ENCODE results near the gene KRTAP6-3. TPM values are rescaled to one million over a fixed set of nuclear protein-coding genes. Genes with fewer than 3 reads are reported as not detected.

Gene KRTAP6-3
- not detected for total RNA-seq

DNA sequence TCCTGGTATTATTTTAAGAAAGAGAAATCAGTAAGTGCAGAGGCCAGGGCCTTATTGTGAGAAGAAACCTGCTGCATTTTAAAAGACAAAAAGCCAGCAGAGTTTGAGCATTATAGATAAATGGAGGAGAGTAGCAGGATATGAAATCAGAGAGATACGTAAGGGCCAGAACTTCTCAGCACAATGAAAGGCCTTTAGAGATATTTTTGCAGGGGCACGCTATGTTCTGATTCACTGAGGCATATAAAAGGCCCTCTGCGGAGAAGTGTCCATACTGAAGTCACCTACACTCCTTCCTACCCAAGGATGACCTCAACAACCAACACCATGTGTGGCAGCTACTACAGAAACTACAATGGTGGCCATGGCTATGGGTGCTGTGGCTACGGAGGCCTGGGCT lies at the start of gene KRTAP6-3:
TSS of gene KRTAP6-3 (plus strand) at position 301 of the 400 bp plus-strand sequence. CDS start at position 307, 6 bp downstream.
- no peak for DNase-seq

DNA sequence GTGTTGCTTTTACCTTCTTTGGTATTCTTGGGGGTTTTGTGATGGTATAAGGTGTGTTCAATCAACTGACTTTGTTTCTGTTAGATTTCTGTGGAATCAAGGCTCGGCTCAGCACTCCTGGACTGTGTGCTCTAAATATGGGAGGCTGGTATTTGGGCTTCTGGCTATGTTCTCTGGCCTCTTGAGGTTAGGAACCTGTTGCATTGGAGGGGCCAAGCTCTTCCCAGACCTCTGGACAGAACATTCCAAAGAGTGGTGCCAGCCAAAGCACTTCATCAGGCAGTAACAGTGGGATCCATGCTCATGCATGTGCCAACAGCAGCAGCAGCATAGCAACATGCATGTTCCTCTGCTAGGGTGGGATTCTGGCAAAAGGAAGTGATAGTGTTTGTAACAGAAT lies 39.5 kb upstream of the KRTAP6-3 start:
- no peak for DNase-seq

DNA sequence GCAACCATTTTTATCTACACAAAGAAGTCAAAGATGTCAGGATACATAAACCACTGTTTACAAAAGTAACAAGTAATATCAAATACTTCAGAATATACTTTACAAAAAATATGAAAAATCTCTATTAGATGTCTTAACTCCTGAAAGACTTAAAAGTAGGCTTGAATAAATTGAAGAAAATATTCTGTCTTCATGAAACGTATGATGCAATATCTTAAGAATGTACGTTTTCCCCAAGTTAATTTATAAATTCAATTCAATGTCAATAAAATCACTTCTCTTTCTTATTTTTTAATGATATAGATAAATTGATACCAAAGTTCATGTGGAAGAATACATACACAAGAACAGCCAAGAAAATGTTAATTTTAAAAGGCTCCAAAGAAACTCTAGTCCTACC lies 37.1 kb upstream of the KRTAP6-3 start:
- DNase-seq: no peak

DNA sequence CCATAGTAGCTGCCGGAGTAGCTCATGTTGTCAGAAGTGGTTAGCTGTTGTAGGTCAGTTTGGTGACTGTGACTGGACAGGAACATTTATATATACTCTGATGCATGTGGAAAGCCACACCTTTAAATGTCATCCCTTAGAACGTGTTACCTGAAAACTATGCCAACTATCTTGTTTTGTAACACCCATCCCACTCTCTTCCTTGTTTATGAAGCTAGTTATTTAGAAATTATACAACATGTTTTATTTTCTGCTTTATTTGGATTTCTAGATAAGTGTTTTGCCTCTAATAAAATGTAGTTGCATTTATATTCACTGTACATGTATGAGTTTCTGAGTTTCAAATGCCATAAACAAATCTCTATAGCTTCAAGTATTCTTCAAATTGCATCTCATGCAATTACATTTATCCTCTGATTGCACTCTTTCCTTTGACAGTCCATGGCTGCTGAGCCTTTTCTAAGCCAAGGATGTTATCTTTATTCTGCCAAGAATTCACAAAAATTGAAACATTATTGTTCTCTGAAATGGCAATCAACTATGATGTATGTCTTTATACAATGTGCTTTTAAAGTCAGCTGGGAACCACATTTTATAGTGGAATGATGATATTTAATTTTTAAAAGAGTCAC lies 30.9 kb upstream of the KRTAP6-3 start, which contains the start of gene KRTAP19-7:
TSS of gene KRTAP19-7 (minus strand) at position 51 of the 632 bp plus-strand sequence. CDS start at position 26, 25 bp downstream.
- no peak for DNase-seq

GRCh38 chr21:30561957-30562356 lies 30.3 kb upstream of the KRTAP6-3 start:
- DNase-seq: no peak

DNA sequence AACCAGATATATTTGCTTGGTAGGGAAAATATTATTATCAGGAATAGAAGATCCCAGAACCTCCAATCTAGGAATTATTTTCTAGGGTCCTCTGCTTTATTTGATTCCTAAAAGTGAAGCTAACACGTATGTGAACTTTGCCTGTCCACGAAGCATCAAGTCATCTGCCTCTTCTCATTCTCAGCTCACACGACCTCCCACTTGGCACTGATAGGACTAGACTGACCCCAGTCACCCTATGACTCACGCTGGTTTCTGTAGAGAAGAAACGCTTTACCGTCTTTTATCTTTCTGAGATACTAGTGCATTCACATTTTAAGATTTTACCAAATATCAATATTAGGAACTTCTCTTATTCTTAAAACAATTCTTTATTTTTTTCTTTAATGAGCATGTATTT lies 29.2 kb upstream of the KRTAP6-3 start:
- no peak for DNase-seq

DNA sequence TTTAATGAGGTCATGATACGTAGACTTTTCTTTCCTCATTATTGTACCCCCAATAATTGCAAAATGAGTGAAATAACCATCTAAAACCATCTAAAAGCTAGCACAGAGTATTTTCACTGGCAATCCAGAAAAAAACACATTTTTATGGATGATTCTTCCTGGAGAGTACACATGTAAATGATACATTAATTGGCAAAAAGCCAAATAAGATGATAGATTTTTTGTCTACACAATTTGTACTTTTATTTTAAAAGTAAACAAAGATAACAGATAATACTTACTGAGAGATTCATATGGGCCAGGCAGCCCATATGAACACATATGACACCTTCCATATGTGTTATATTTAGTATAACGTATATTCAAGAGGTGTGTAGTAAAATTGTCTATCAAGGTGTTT lies 28.6 kb upstream of the KRTAP6-3 start:
- DNase-seq: no peak

GRCh38 chr21:30567617-30568016 lies 24.6 kb upstream of the KRTAP6-3 start:
- DNase-seq: no peak

DNA sequence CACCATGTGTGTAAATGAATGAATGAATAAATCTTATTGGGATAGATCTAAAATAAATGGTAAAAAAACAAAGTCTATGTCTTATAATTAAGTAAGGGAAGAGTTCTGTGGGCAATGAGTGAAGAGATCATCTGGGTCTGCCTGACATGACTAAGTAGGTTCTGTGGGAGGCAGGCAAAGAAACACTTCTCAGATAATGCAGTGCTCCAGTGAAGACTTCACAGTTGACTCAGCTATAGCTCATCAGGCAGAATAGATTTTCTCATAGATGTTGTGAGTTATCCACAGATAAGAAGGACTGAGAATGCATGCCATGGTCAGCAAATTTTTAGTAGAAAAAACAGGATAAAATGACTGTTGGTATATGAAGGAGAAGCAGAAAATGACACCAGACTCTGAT lies 14.5 kb upstream of the KRTAP6-3 start:
- DNase-seq: no peak

- DNase-seq: no peak
Observed at GRCh38 chr21:30579346-30579745, 12.9 kb upstream of the KRTAP6-3 start.

DNA sequence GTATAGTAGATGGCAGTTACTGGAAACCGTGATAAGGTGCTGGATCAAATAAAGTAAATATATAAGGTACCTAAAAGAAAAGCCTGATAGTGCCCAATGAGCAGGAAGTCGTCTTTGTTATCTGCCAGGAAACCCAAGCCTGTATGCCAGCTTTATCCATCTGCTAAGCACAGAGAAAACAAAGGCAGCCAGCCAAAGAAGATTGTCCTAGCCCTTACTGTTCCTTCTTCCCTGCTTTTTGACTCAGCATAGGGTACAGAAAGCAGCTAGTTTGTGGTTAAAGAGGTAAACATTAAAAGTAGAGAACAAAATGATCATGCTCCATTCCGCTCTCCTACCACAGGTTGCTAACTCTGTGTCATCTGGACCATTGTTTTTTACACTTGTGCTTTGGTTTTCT lies 12.1 kb upstream of the KRTAP6-3 start:
- DNase-seq: no peak

- DNase-seq: no peak
Observed at GRCh38 chr21:30582870-30583269, 9.4 kb upstream of the KRTAP6-3 start.

DNA sequence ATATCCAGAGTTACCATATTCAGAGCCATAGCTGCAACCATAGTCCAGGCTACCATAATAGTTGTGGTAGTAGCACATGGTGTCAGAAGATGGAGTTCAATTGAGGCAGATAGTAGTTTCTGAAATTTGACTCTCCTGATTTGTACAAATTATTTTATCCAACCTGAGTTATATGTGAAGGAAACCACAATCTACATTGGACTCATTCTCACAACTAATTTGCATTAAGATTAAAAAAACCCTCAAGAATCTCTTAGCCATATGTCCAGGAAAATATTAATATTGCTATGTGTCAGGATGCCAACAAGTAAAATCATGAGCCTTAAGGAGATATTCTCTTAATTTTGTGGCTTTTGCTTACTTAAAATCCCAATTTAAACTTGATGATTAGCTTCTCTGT lies 1.9 kb upstream of the KRTAP6-3 start, which contains the start of gene KRTAP22-2:
TSS of gene KRTAP22-2 (minus strand) at position 101 of the 400 bp plus-strand sequence.
- DNase-seq: no peak

DNA sequence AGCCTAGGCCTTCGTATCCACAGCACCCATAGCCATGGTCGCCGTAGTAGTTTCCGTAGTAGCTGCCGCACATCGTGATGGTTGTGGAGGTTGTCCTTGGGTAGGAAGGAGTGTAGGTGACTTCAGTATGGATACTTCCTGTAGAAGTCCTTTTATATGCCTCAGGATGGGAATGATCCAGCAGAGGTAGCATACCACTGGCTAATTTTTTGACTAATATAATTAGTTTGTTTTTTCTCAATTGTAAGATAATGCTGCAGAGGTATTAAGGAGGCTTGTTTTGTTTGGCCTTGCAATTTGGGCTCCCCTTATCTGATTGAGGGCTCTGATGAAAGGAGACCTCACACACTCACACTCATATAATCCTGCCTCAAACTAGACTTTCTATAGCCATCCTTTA lies 6.6 kb downstream of the KRTAP6-3 start, which contains the start of gene KRTAP6-2:
TSS of gene KRTAP6-2 (minus strand) at position 101 of the 400 bp plus-strand sequence. CDS start at position 73, 28 bp downstream.
- DNase-seq: no peak

DNA sequence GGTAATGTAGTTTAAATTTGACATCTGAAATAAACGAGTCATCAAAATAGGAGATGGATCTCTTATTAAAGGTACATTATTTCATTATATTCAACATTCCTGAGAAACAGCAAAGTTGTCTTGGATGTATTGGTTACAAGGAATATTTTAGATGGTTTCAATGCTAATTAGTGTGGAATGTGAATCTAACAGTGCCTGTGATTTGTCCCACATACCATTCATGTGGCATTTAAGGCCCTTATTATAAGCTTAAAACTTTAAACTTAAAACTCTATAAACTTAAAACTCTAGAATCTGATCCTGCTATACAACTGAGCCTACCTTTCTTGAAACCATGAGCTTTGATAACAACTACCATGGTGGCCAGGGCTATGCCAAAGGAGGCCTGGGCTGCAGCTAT lies 8.5 kb downstream of the KRTAP6-3 start, which contains the start of gene KRTAP22-1:
TSS of gene KRTAP22-1 (plus strand) at position 301 of the 400 bp plus-strand sequence.
- no peak for DNase-seq

GRCh38 chr21:30605968-30606367 lies 13.7 kb downstream of the KRTAP6-3 start:
- DNase-seq: no peak

- DNase-seq: no peak
Observed at GRCh38 chr21:30612132-30612531, 19.9 kb downstream of the KRTAP6-3 start.

DNA sequence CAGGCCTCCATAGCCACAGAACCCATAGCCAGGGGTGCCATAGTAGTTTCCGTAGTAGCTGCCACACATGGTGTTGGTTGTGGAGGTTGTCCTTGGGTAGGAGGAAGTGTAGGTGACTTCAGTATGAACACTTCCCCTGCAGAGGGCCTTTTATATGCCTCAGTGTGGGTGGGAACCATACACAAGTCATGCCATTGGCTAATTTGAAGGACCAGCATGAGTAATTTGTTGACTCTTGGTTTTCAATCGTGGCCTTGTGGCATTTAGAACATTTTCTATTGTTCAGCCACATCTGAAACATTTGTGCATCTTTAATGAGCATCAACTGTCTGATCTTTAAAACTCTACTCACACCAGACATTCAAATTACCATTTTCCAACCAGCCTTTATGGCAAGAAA lies 21.6 kb downstream of the KRTAP6-3 start, which contains the start of gene KRTAP6-1:
TSS of gene KRTAP6-1 (minus strand) at position 95 of the 400 bp plus-strand sequence. CDS start at position 69, 26 bp downstream.
- no peak for DNase-seq

GRCh38 chr21:30615199-30615598 lies 23.0 kb downstream of the KRTAP6-3 start:
- DNase-seq: no peak

DNA sequence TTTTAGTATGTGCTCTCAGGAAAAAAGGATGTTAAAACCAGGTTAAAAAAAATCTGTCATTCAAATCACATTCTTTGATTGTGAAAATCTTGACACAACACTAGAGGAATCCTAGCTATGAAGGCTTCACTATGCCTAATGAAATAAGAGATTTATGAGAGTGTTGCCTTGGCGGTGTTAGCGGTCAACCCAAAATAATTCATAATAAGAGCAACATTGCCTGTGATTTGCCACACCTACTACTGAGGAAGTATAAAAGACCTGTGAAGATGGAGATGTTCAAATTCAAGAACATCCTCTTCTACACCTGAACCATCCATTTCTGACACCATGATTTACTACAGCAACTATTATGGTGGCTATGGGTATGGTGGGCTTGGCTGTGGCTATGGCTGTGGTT lies 23.9 kb downstream of the KRTAP6-3 start, which contains the start of gene KRTAP20-1:
TSS of gene KRTAP20-1 (plus strand) at position 301 of the 400 bp plus-strand sequence. CDS start at position 331, 30 bp downstream.
- DNase-seq: no peak

DNA sequence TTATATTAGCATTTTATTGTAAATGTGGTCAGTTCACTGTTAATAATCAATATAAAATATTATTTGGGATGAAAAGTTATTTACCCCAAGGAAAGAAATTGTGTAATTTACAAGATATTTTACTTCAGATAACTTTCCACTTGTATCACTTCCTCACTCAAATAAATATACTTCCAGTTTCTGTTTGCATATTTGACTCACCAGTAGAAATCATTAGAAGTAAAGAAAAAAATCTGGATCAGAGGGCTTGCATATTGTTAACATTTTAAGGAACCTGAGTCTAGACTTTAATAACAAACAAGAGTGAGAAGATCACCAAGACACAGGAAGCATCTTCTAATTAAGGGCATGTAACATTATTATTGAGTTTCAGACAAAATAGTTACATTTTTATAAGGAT lies 27.8 kb downstream of the KRTAP6-3 start:
- DNase-seq: no peak

DNA sequence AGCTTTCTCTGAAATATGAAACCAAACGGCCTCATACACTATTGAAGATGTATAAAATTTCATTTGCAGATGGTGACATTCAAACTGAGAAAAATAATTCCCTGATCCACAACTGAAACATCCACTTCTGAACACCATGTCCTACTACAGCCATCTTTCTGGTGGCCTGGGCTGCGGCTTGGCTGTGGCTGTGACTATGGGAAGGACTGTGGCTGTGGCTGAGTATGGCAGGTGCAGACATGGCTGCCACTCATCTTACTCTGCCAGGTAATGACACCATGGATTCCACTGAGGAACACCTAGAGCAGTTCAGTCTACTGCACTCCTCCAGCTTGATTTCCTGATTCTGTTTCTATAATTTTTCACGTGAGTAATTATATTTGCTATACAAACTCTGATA lies 28.3 kb downstream of the KRTAP6-3 start, which contains the start of gene KRTAP20-4:
TSS of gene KRTAP20-4 (plus strand) at position 106 of the 400 bp plus-strand sequence.
- DNase-seq: no peak

GRCh38 chr21:30623362-30623761 lies 31.1 kb downstream of the KRTAP6-3 start:
- no peak for DNase-seq

Data from occipital lobe (tissue), 2 donors.